Coronary artery (tissue), 2 donors: Measurements from ENCODE around the gene RNF223.

Source experiments
- DNase-seq: peaks from one replicate; pipeline ENCODE4 v3.0.0-alpha.2; 2017; ENCODE audit warnings: low spot score
- H3K27ac ChIP-seq, 2 donors: fragments of 200-600 bp; sonication (generic); one replicate each; pipeline ENCODE4 v1.5.1; 2016 to 2019
- H3K4me3 ChIP-seq: fragments of 200-600 bp; sonication (generic); 2 replicates; pipeline ENCODE4 v1.5.1; 2016; ENCODE audit warnings: mild to moderate bottlenecking, moderate library complexity
- CTCF ChIP-seq: fragments of 200-600 bp; sonication (generic); IDR thresholded peaks from one replicate; pipeline ENCODE4 v1.5.1; 2019; ENCODE audit warnings: antibody characterized with exemption

Gene RNF223

GRCh38 chr1:1093610-1093943, 19.5 kb upstream of the RNF223 start:
- TF ChIP-seq CTCF, result no peak
- H3K4me3 ChIP-seq, result no peak overlapping the region
- H3K27ac ChIP-seq, result no peak overlapping the region
- peak; percentile 22 for DNase-seq

- TF ChIP-seq CTCF, result no peak
- peak; percentile 17 for DNase-seq
- no peak overlapping the region for H3K27ac ChIP-seq
- H3K4me3 ChIP-seq, result no peak overlapping the region
Measured at GRCh38 chr1:1092894-1093609, 18.9 kb upstream of the RNF223 start.

- Histone ChIP-seq H3K27ac (no peak overlapping the region), H3K4me3 (no peak overlapping the region)
- TF ChIP-seq CTCF, result no peak
- DNase-seq, result peak; percentile 61
Measured at GRCh38 chr1:1092149-1092855, 18.2 kb upstream of the RNF223 start.

- no peak for TF ChIP-seq CTCF
- DNase-seq, result peak; percentile 59
- H3K4me3 ChIP-seq, result no peak overlapping the region
- H3K27ac ChIP-seq, result no peak overlapping the region
Measured at GRCh38 chr1:1091344-1092148, 17.4 kb upstream of the RNF223 start.

GRCh38 chr1:1090424-1091343, 16.6 kb upstream of the RNF223 start:
- peak; percentile 65 for DNase-seq
- TF ChIP-seq CTCF, result no peak
- no peak overlapping the region for H3K27ac ChIP-seq
- H3K4me3 ChIP-seq, result no peak overlapping the region

- DNase-seq, result peak; percentile 58
- Histone ChIP-seq H3K4me3 (no peak overlapping the region), H3K27ac (no peak overlapping the region)
- no peak for TF ChIP-seq CTCF
Measured at GRCh38 chr1:1089731-1090423, 15.8 kb upstream of the RNF223 start.
